GM19455 (cell line): ENCODE measurements around the gene GVQW3.

Source experiments
- ATAC-seq: cut with Tn5 transposase; IDR thresholded peaks from one replicate; pipeline ENCODE4 v1.9.1; 2021; ENCODE audit not compliant: unreplicated experiment

GVQW3 gene

GRCh38 chr11:76444384-76445120 is 63.4 kb downstream of the GVQW3 start, which contains the start of gene EMSY:
Gene EMSY, plus strand, starts transcription at chr11:76445018. Its CDS starts 1,921 bp downstream, at chr11:76446939.
- peak; percentile 94 for ATAC-seq

DNA sequence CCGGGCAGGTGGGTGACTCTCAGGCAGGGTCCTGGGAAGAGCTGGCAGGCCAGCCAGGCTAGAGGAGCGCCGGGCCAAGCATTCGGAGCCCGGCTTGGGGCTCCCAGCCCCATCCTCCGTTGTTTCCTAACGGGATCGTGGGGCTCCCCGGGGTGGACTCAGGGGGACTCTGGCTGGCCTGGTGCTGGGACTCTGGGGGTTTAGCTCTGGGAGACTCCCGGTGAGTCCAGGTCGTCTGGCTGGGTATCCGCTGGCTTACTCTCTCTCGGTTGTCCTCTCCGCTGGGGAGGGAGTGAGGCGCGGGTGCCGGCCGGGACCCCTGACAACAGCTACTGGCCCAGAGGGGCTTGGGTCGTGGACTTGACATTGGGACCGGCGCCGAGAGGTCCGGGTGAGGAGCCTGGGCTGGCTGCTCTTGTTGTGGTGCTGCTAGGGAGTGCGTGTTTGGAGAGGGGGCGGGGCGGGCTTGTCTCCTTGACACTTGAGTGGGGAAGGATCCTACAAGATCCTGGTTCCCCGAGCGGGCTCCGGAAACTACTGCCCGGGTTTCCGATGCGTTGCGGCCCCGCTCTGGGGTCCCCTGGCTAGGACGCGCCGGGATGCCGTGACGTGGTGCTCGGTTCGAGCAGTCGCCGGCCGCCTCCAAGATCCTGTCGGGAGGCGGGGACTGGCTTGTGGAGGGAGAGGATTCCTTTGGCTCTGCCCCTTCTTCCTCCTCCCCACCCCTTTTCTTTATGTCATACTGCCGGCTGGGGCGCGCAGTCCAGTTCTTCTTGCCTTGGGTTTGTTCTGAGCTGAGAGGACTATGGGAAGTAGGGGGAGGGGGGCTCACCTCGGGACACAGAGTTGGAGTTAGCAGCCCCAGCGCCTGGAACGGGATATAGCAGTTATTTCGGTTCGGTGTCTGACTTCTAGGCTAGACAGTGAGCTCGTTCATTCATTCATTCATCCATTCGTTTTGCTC is 64.3 kb downstream of the GVQW3 start:
- peak; percentile 26 for ATAC-seq

- ATAC-seq = no peak
These were observed 67.4 kb downstream of the GVQW3 start for GRCh38 chr11:76448506-76448905.

DNA sequence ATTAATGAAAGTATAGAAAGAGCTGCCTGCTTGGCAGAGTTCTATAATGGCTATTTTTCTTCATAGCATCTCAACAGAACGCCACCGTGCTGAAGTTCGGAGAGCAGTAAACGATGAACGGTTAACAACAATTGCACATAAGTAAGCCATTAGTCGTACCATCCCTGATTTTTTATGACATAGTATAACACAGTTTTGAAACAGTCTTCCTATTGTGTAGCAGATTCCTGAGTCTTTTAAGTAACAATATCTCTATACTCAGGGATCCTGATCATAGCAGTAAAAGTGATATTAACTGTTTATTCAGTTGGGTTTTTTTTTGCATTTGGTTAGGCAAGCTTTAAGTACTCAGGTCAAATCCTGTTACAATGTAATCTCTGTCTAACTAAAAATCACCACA is 72.1 kb downstream of the GVQW3 start:
- ATAC-seq = no peak

GRCh38 chr11:76455331-76455730 is 74.2 kb downstream of the GVQW3 start:
- ATAC-seq = no peak

DNA sequence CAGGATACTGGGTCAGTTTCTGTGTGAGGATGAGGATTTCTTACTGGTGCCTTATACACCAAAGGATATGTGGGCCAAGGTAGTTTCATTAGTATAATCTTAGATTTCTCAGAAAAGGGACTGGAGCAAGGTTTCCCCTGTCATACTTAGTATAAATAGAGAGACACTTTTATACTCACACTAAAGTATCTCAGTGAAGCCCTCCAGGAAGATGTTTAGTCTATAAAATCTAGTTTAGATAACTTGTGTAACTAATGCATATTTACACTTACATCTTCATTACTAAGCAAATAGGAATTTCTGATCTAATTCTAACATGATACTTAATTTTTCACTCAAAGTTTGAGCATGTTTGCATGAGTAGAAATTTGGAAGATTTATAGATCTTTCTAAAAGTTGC is 74.8 kb downstream of the GVQW3 start:
- ATAC-seq = no peak

GRCh38 chr11:76456571-76456970 is 75.4 kb downstream of the GVQW3 start:
- ATAC-seq = no peak
